Medulla oblongata (tissue), 1 donor: ENCODE results near the gene ERF.

Source experiments
- DNase-seq: peaks from one replicate; pipeline ENCODE4 v3.0.0-alpha.2; 2015; ENCODE audit errors: extremely low spot score

ERF gene

DNA sequence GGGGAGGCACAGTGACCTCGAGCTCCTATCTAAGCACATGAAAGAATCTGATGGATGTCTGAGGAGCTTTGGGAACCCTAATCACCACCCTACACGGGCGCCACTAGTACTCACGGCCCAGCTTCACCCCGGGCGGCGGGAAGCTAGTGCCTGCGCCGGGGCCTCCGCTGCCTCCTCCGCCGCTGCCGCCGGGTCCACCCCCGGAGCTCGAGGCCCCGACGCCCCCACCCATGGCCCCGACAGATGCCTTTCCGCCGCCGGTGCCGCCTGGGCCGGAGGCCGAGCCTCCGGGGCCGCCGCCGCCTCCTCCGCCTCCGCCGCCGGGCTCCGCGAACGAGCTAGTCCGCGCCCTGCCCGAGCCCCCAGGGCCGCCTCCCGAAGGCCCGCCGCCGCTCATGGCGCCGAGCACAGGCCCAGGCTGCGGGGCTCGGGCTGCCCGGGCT is 12.8 kb downstream of the ERF start:
- DNase-seq: no peak

DNA sequence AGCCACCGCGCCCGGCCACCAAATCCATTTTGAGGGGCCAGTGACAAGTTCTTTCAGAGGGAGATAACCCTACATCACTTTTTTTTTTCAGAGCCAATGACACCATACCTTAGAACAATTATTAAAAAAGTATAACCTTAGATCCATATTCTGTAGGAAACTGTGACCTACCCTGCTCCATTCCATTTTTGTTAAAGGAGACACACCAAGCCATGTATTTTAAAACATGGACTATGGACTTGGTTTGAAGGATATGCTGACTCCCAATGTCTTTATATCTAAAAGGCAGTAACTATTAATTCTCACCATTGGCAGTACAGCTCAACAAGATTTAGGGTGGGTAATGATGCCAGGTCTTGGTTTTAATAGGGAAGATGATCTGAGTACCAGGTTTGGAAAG is 13.6 kb downstream of the ERF start:
- DNase-seq: no peak

DNA sequence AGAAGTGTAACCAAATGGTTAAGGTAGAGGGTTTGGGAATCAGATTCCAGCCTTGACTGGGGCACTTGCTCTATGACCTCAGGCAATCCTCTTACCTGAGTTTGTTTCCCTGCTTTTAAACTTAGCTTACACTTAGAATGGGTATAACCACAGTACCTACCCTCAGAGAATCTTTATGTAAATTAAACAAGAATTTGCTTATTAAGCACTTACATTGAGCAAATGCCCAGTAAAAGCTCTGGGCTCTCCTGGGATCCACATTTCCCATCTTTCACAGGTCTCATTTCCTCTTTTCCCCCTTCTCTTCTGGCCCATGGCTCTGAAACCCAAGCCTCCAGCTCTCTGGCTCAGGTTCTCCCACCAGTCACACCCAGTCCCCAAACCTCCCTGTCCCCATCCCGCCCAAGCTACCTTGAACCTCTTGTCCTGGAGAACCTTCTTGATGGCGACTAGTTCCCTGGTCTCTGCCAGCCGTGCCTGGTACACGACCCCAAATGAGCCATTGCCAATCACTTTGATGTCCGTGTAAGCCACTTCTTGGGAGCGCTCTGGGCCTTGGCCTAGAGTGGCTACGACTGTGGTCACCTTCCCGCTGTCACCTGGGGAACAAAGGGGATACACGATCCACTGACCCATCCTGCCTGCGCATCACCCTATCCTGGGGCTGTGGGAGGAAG is 15.2 kb downstream of the ERF start:
- DNase-seq: no peak

DNA sequence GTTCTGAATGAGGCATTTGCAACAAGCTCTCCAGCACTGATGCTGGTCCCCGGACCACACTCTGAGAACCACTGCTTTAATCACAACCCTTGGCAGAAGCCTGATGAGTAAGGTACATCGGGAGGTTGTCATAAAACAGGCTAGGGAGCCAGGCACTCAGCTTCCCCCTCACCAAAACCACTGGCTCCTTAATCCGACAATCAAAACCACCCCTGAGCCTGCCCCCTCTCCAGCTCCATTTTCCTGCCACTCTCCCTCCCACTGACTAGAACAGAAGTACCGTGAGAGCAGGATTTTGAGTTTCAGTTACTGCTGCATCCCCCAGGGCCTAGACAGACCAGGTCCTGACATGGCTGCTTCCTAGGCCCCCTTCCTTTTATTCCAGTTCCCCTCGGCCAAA is 19.7 kb downstream of the ERF start:
- no peak for DNase-seq

DNA sequence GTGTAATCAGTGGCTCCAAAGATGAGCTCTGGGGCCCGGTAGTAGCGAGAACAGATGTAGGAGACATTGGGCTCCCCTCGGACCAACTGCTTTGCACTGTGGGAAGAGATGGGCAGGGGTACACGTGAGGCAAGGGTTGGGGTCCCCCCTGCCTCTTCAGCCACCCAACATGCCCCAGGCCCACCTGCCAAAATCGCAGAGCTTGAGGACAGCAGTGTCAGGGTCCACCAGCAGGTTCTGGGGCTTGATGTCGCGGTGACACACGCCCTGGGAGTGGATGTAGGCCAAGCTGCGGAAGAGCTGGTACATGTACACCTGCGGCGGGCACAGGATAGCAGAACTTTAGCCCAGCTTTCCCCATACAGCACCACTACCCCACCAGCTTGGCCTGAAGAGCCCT is 20.6 kb downstream of the ERF start:
- no peak for DNase-seq

DNA sequence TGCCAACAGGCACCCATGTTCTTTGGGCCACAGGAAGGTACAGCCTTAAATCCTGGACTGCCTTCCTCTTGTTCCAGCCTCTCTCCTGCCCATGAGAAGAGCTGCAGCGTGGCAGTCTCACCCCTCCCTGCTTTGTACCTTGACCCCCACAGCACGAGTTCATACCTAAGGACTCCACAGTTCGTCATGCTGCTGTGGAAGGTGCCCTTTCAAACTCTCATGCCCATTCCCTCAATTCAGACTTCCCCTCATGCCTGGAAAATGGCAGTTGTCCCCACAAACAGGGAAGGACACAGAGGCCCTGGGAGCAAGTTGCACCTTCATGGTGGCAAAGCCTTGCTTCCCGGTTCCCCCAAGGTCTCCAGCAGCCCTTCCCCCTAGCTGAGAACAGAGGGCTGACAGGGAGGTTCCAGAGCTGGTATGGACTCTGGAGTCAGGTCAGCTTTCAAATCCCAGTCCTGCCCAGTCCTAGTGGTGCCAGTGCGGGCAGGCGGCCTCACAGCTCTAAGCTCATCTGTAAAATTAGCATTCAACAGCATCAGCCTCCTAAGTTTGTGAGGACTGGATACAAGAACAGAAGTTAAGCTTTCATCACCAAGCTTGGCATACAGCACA is 21.1 kb downstream of the ERF start:
- no peak for DNase-seq

DNA sequence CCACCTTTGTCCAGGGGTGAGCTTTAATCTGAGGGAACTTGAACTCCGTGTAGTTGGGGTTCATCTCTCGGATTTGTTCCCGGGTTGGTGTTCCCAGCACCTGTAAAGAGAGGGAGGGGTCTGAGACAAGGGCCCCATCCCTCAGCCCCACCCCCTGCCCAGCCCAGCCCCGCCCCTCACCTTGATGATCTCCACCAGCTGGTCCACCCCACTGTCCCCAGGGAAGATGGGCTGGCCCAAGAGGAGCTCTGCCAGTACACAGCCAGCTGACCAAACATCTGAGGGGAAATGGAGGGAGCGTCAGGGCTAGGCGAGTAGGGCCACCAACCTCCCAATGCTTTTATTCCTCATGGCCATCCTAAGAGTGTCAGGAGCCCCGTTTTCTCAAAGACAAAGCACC is 21.8 kb downstream of the ERF start:
- DNase-seq: no peak

DNA sequence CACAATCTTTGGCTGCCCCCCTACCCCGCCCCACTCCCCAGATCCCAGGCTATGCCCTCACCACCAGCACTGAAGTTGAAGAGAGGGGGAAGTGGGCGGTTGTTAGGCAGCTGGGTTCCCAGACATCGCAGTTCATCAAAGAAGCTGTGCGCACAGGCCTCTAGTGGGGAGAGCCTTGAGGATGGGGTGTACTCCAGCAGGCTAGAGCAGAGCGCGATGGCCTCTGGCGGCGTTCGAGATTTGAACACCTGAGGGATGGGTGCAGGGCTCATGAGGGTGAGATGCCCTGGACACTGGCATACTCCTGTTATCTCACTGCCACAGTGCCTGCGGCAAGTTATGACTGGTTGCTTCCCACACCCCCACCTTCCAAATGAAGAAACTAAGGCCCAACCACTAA is 22.5 kb downstream of the ERF start:
- no peak for DNase-seq

DNA sequence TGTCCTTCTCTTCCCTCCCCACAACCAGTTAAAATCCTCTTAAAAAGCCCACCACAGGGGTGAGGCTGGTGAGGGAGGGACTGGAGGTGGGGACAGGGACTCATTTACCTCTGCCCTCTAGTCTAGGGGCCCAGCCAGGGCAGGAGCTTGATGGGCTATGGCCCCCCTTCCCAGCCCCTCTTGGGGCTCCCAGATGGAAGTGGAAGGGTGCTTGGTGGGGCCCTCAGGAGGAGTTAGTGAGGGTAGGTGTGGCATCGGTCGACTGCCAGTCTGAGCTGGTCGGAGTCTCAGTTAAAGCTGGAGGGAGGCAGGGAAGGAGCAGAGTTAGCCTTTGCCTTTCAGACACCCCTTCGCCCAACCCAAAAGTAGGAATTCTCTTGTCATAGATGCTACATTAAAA is 24.4 kb downstream of the ERF start:
- no peak for DNase-seq

DNA sequence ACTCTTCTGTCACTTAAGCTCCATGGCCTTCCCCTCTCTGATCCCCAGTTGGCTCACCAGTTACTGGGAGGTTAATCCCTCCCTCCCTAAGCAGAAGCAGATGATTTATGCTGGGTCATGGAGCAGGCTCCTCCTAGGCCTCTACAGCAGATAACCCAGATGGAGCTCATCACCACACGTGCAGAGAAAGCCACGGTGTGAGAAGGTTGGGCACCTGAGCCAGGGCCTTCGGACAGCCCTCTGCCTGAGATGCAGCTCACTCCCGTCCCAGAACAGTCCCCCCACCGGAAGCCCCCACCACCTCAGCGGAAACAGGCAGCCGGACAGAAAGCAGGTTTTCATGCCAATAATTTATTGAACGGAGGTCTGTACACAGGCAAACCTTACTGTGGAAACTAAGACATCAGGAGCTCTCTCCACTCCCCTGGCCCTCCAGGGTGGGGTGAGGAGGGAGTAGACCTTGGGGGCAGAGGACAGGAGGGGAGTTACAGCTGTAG is 25.0 kb downstream of the ERF start:
- no peak for DNase-seq

DNA sequence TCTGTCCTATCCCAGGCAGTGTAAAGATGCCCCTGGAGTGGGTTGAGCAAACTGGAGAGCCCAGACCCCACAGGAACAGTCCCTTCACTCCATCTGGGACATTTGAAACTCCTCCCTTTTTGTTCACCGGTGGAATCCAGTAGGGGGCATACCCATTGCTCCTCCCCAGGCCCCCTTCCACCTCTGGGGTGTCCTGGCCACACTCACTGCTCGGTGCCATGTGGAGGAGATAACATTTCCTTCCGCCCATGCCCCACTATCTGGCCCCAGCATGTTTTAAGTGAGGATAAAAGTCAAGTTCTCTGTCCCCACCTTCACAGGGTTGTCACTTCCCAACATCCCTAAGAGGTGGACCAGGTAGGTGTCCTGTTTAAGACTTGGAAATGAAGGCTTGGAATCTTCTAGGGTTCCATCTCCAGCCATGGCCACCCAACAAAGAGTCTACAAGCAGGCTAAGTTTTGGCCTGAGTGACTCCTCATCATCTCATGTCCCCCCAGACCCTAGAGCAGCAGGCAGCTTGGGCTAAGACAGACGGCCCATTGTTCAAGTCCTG is 25.6 kb downstream of the ERF start:
- DNase-seq: no peak

DNA sequence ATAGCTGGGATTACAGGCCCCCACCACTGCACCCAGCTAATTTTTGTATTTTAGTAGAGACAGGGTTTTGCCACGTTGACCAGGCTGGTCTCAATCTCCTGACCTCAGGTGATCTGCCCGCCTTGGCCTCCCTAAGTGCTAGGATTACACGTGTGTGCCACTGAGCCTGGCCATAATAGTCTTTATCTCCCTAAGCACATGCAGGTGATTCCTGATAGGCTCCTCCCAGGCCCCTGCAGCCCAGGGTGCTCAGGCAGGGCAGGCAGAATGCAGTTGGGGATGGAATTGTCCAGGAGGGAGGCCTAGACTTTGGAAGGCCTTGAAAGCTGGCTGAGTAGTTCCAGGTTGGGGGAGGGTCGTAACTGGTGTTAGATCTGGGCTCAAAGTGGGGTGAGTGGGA is 26.3 kb downstream of the ERF start:
- no peak for DNase-seq

DNA sequence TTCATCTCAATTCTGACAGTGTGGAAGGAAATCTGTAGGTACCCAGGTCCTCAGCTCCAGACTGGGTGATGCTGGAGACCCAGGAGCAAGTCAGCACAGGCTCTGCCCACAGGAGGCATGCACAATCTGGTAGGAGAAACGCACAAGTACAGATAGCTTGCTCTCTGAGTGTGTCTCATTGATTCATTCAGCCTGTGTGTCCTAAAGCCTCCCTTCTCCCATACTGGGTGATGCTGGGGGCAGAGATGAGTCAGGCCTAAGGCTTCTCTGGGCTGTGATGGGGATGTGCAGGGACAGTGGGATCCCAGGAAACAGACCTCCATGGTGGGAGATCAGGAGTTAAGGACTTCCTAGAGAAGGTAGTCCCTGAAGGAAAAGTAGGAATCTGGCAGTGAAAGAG is 28.0 kb downstream of the ERF start:
- no peak for DNase-seq

DNA sequence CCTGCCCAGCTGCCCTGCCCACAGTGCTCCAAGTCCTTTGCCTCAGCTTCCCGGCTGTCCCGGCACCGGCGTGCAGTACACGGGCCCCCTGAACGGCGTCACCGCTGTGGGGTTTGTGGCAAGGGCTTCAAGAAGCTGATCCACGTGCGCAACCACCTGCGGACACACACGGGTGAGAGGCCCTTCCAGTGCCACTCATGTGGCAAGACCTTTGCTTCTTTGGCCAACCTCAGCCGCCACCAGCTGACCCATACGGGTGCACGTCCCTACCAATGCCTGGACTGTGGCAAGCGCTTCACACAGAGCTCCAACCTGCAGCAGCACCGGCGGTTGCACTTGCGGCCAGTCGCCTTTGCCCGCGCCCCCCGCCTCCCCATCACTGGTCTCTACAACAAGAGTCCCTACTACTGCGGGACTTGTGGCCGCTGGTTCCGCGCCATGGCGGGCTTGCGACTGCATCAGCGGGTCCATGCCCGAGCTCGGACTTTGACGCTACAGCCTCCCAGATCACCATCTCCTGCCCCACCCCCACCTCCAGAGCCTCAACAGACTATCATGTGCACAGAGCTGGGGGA is 29.1 kb downstream of the ERF start:
- no peak for DNase-seq

DNA sequence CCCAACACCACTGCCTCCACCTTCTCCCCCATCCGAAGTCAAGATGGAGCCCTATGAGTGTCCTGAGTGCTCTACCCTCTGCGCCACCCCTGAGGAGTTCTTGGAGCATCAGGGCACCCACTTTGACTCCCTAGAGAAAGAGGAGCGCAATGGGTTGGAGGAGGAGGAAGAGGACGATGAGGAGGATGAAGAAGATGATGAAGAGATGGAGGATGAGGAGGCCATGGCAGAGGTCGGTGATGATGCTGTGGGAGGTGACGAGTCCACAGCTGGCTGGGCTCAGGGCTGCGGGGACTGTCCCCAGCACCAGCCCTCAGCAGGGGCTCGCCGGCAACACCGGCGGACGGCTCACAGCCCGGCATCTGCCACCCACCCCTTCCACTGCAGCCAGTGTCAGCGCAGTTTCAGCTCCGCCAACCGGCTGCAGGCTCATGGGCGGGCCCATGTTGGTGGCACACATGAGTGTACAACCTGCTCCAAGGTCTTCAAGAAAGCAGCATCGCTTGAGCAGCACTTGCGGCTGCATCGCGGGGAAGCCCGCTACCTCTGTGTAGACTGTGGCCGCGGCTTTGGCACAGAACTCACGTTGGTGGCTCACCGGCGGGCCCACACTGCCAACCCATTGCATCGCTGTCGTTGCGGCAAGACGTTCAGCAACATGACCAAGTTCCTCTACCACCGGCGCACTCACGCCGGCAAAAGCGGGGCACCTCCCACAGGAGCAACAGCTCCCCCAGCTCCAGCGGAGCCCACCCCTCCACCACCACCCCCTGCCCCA is 29.8 kb downstream of the ERF start:
- DNase-seq: no peak

DNA sequence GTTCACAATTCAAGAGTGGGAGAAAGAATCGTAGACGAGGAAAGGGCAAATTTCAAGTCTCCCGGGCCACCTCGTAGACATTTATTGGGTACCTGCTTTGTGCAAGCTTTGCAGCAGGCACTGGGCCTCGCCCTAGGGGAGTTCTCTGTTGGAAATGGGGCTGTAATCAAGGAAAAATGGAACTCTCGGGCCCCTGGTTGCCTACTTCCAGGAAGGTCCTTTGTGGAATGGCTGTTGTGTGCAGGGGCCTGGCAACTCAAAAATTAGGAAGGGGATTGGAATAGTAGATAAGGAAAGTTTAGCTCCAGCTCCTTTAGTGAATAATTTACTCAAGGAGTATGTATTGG is 34.2 kb downstream of the ERF start:
- no peak for DNase-seq

DNA sequence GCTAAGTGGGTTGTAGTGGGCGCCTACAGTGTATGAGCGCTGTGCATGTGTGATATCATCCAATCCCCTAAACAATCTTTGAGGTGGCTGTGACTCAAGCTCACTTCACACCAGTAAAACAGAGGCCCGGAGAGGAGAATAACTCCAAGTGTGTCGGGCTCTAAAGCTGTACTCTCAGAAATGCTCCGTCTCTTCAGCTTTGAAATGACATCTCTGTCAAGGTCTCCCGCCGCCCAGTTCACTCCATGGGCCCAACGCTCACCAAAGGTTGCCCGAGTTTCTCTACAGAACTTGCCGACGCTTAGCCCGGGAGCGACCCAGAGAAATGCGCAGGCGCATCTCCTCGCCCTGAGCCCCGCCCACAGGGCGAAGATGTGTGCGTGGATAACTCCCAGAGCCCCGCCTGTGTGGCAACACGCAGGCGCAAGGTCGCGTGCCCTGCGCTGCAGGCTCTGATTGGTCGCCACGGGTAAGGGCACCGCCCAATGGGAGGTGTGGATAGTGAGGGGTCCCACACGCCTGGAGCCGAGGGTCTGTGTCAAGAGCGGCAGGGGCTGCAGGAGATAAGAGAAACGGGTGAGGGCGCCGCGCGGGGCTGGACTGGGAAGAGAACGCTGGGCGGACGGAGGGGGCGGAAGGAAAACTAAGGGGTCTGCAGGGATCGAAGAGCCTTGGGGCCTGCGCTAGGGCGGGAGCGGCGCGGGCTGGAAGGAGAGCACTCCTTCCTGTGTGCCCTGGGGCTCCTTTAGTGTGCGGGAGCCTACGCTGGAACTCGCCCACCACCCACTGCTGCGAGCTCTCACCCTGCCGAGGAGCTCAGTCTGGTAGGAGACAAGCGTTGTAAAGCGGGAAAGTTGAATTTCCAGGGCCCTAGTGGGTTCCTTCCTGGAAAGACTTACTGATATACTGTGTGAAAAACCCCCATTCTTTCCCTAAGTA is 34.8 kb downstream of the ERF start, which contains the start of gene ZNF526:
ZNF526 (plus strand) TSS at position 501 of the 939 bp plus-strand sequence. CDS start 4,092 bp downstream, outside the sequence.
- peak; percentile 99 for DNase-seq

DNA sequence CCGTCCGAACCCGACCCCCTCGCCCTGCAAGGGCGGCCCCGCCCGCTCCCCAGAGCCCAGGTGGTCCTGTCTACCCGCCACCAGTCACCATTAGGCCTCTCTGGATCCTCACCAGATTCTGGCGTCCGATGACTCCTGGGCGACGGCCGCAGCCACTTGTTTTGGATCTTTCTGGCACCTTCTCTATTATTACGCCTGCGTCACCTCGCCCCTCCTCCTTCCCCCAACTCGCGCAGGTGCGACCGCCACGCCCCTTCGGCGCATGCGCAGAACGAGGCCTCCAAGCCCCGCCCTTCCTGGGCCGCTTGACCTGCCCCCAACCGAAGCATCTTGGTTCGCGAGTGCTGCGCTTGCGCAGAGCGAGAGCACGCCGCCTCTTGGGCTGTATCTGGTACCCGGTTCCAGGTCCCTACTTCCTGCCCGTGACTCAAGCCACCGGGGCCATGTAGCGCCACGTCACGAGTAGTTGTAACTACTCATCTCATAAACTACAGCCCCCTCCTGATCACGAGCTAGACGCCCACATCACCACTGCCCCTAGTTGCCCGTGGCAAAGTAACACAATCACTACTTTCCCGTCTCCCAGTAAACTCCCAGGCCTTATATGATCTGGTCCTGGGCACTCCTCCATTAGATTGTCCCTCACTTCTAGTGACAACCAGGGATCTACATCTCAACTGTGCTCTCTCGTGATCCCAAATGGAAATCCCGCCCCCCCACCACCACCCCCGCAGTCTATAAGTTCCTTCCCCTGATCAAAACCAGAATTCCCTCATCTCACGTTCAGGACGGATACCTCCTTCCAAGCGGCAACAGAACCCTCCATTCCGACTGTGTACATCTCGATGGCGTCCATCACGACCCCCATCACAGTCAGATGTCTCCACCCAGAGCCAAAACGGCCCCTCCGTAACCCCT is 37.1 kb downstream of the ERF start, which contains the start of gene DEDD2:
DEDD2 (minus strand) TSS at position 158 of the 918 bp plus-strand sequence. CDS start 670 bp downstream, outside the sequence.
- peak; percentile 96 for DNase-seq

DNA sequence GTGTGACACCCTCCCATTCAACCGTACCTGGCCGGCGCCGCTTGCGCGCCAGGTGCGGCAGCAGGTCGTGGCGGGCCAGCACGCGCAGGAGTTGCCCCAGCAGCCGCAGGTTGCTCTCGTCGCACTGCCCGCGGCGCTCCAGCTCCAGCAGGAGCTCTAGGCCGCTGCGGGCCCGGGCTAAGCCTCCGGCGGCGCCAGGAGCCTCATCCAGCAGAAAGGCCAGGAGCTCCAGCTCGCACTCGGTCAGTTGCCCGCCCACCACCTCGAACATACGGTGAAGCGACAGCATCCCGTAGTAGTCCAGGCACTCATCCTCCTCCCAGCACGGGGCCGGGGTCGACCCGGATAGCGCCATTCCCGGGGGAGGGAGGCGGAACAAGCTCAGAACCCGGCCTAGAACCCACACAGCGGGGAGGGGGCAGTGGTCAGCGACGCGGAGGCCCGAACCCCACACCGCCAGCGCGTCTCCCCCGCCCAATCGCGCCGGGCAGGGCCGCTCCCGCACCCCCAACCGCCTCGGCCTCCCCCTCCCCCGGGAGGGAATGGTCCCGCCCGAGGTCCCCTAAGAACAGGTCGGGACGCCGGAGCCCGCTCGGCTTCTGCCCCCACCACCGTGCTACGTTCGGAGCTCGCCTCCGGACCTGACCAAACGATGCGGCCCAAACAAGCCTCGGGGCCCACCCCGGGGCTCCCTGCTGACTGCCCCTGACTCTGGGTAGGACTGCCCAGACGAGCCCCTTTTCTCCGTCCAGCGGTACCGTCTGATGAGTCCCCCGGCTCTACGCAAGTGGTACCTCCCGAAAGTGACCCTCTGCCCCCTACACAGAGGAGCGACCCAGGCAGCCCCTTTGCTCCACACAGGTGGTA is 38.0 kb downstream of the ERF start:
- peak; percentile 35 for DNase-seq
